Caco-2 (cell line): Measurements from ENCODE around the gene TUBA1A. TPM values are rescaled to one million over a fixed set of nuclear protein-coding genes. Genes with fewer than 3 reads are reported as not detected.
"Not testable (repeated sequence)": the region's sequence is repeated elsewhere in the genome, so short reads cannot be mapped to it uniquely, and the experiment has no call there.

Experiments
- BruUV-seq: library from RNA; stranded (reverse); fragments of 400-500 nt; replicated peaks from 2 replicates; lab custom pipeline; 2021; lab: Mats Ljungman, UMichigan
- CTCF ChIA-PET: fragments of 300-600 bp; sonication (Branson Sonifier 250); formaldehyde crosslinking; loops from one replicate; lab custom pipeline; 2022; ENCODE audit warnings: antibody characterized with exemption; lab: Charles Lee
- POLR2A ChIA-PET: fragments of 300-600 bp; sonication (Branson Sonifier 250); formaldehyde crosslinking; loops from one replicate; lab custom pipeline; 2022; ENCODE audit warnings: antibody characterized with exemption; lab: Charles Lee
- DNase-seq, 2 experiments: peaks; one replicate each; pipeline versions ENCODE4 v3.0.0 to v3.0.0-alpha.2; 2020 to 2022
- H3K27me3 ChIP-seq: replicated peaks from 2 replicates; pipeline ENCODE4 v1.6.0; 2011; ENCODE audit warnings: low read length; ENCODE audit not compliant: control insufficient read depth, insufficient read depth
- H3K36me3 ChIP-seq: 2 replicates; pipeline ENCODE4 v1.5.1; 2011; ENCODE audit warnings: low read length; ENCODE audit not compliant: control insufficient read depth, insufficient read depth
- H3K4me1 ChIP-seq: fragments of 250-450 bp; sonication (Bioruptor Pico); 2 replicates; pipeline ENCODE4 v1.5.1; 2020; ENCODE audit warnings: mild to moderate bottlenecking
- H3K4me3 ChIP-seq: 2 replicates; pipeline ENCODE4 v1.5.1; 2011; ENCODE audit warnings: low read depth, mild to moderate bottlenecking, control low read depth, low read length
- H3K9me3 ChIP-seq: fragments of 250-450 bp; sonication (Bioruptor Pico); 2 replicates; pipeline ENCODE4 v1.5.1; 2020; ENCODE audit warnings: mild to moderate bottlenecking, moderate library complexity
- H3K27ac Mint-ChIP-seq: one replicate; pipeline ENCODE4 v1.8.0; 2022; ENCODE audit warnings: mixed read lengths; ENCODE audit not compliant: unreplicated experiment
- H3K27me3 Mint-ChIP-seq: one replicate; pipeline ENCODE4 v1.8.0; 2022; ENCODE audit warnings: mixed read lengths; ENCODE audit not compliant: insufficient read depth, unreplicated experiment
- H3K36me3 Mint-ChIP-seq: one replicate; pipeline ENCODE4 v1.8.0; 2022; ENCODE audit warnings: mild to moderate bottlenecking, mixed read lengths; ENCODE audit not compliant: insufficient read depth, unreplicated experiment
- H3K4me1 Mint-ChIP-seq: one replicate; pipeline ENCODE4 v1.8.0; 2022; ENCODE audit warnings: low read depth, mixed read lengths; ENCODE audit not compliant: unreplicated experiment
- H3K4me3 Mint-ChIP-seq: one replicate; pipeline ENCODE4 v1.8.0; 2022; ENCODE audit warnings: mild to moderate bottlenecking, moderate library complexity, mixed read lengths; ENCODE audit not compliant: unreplicated experiment
- H3K9me3 Mint-ChIP-seq: one replicate; pipeline ENCODE4 v1.8.0; 2022; ENCODE audit warnings: mixed read lengths; ENCODE audit not compliant: unreplicated experiment
- CTCF ChIP-seq, 2 experiments: fragments of 200-600 bp in 1 of 2; IDR thresholded peaks; 1 replicate in 1 of 2; 2 replicates in 1 of 2; pipeline versions ENCODE4 v1.5.1 to v1.8.0; 2011 to 2022; ENCODE audit warnings: antibody characterized with exemption in 1 of 2, control low read depth in 1 of 2, inconsistent platforms in 1 of 2, low read depth in 1 of 2, low read length in 1 of 2, mild to moderate bottlenecking in 1 of 2, moderate library complexity in 1 of 2; ENCODE audit not compliant: insufficient read depth in 1 of 2, severe bottlenecking in 1 of 2, unreplicated experiment in 1 of 2
- intact Hi-C: fragments of 100-400 bp; cut with micrococcal nuclease; formaldehyde crosslinking; loops from one replicate; pipeline ENCODE4 v1.10.0; 2022; ENCODE audit not compliant: unreplicated experiment
- total RNA-seq: library from RNA; stranded (reverse); gene quantifications from 2 replicates; pipeline ENCODE4 v1.2.3, GENCODE V29; 2022

Gene TUBA1A
- total RNA-seq, 1 experiment from 2014 or later, result 9.1 TPM

GRCh38 chr12:49197256-49197655 is 8.4 kb upstream of the TUBA1A start:
- H3K4me3 Mint-ChIP-seq, result no peak overlapping the region
- no peak overlapping the region for H3K27ac Mint-ChIP-seq
- ChIA-PET CTCF (no interaction called here), POLR2A (interaction anchor here (0.7 kb wide), 1 partner anchor 64 kb away, joined by 3 read pairs; no protein-coding TSS in a partner anchor)
- peak in 1 of 2 experiments; percentile 3 for DNase-seq
- Histone ChIP-seq H3K4me3 (no peak overlapping the region), H3K9me3 (no peaks in the 10 kb centered on the region), H3K4me1 (no peaks in the 10 kb centered on the region), H3K36me3 (no peaks in the 10 kb centered on the region), H3K27me3 (no peaks in the 10 kb centered on the region; the same call in 1 of the 2 replicates)
- H3K4me1 Mint-ChIP-seq, result peaks cover 6% of the 10 kb centered on the region
- H3K9me3 Mint-ChIP-seq, result no peaks in the 10 kb centered on the region
- peaks cover 23% of the 10 kb centered on the region for H3K27me3 Mint-ChIP-seq
- BruUV-seq, result no TSS peak
- H3K36me3 Mint-ChIP-seq, result no peaks in the 10 kb centered on the region
- TF ChIP-seq CTCF (IDR thresholded peaks at IDR 0.05; ENCODE audit: insufficient read depth in 1 of 2, low read depth in 1 of 2, low read length in 1 of 2, severe bottlenecking in 1 of 2, unreplicated experiment in 1 of 2), result no peak
- intact Hi-C loops, result no loop called here

GRCh38 chr12:49195736-49196135 is 6.9 kb upstream of the TUBA1A start:
- Histone ChIP-seq H3K36me3 (no peaks in the 10 kb centered on the region), H3K4me3 (no peak overlapping the region), H3K4me1 (no peaks in the 10 kb centered on the region), H3K27me3 (no peaks in the 10 kb centered on the region; the same call in 1 of the 2 replicates), H3K9me3 (no peaks in the 10 kb centered on the region)
- no peaks in the 10 kb centered on the region for H3K4me1 Mint-ChIP-seq
- no peaks in the 10 kb centered on the region for H3K36me3 Mint-ChIP-seq
- ChIA-PET POLR2A (no interaction called here), CTCF (no interaction called here)
- TF ChIP-seq CTCF (IDR thresholded peaks at IDR 0.05; ENCODE audit: insufficient read depth in 1 of 2, low read depth in 1 of 2, low read length in 1 of 2, severe bottlenecking in 1 of 2, unreplicated experiment in 1 of 2), result no peak
- H3K27me3 Mint-ChIP-seq, result peaks cover 23% of the 10 kb centered on the region
- H3K9me3 Mint-ChIP-seq, result no peaks in the 10 kb centered on the region
- H3K4me3 Mint-ChIP-seq, result no peak overlapping the region
- DNase-seq, result peak in 1 of 2 experiments; percentile 2
- intact Hi-C loops, result no loop called here
- no TSS peak for BruUV-seq
- no peak overlapping the region for H3K27ac Mint-ChIP-seq

GRCh38 chr12:49193746-49194145 is 4.9 kb upstream of the TUBA1A start:
- H3K4me3 ChIP-seq, H3K27ac Mint-ChIP-seq, H3K4me3 Mint-ChIP-seq, BruUV-seq, POLR2A ChIA-PET, H3K4me1 ChIP-seq, H3K36me3 Mint-ChIP-seq, intact Hi-C loops, H3K27me3 ChIP-seq, H3K9me3 ChIP-seq, CTCF ChIA-PET, H3K4me1 Mint-ChIP-seq, H3K36me3 ChIP-seq, H3K9me3 Mint-ChIP-seq: not testable (repeated sequence)
- peaks cover 24% of the 10 kb centered on the region for H3K27me3 Mint-ChIP-seq
- DNase-seq, result peak in 1 of 2 experiments; percentile 12

GRCh38 chr12:49191498-49191897 is 2.6 kb upstream of the TUBA1A start:
- H3K9me3 Mint-ChIP-seq, H3K27ac Mint-ChIP-seq, CTCF ChIA-PET, intact Hi-C loops, H3K36me3 Mint-ChIP-seq, POLR2A ChIA-PET, H3K4me1 ChIP-seq, H3K4me1 Mint-ChIP-seq, H3K27me3 ChIP-seq, DNase-seq, H3K4me3 ChIP-seq, BruUV-seq, H3K36me3 ChIP-seq, H3K9me3 ChIP-seq, H3K4me3 Mint-ChIP-seq: not testable (repeated sequence)
- H3K27me3 Mint-ChIP-seq, result peaks cover 21% of the 10 kb centered on the region
